Tibial artery (tissue), 4 donors: Measurements from ENCODE around the gene MISP.

Experiments
- DNase-seq, 2 donors: peaks; one replicate each; pipeline ENCODE4 v3.0.0-alpha.2; 2019
- H3K27ac ChIP-seq, 2 donors: fragments of 200-600 bp; sonication (generic) in 1 of 2; 1 replicate in 1 of 2; 2 replicates in 1 of 2; pipeline ENCODE4 v1.5.1; 2018 to 2019; ENCODE audit warnings: mild to moderate bottlenecking in 1 of 2
- H3K27me3 ChIP-seq, 2 donors: fragments of 200-600 bp; sonication (generic) in 1 of 2; one replicate each; pipeline versions ENCODE4 v1.5.1 to v1.6.0; 2016 to 2019
- H3K36me3 ChIP-seq, 3 donors: fragments of 200-600 bp; sonication (generic) in 2 of 3; one replicate each; pipeline ENCODE4 v1.5.1; 2016 to 2019; ENCODE audit warnings: mild to moderate bottlenecking in 2 of 3
- H3K4me1 ChIP-seq, 4 donors: fragments of 200-600 bp; sonication (generic) in 2 of 4; 1 replicate in 3 of 4; 2 replicates in 1 of 4; pipeline ENCODE4 v1.5.1; 2016 to 2019
- H3K4me3 ChIP-seq, 2 donors: fragments of 200-600 bp; sonication (generic) in 1 of 2; 1 replicate in 1 of 2; 2 replicates in 1 of 2; pipeline ENCODE4 v1.5.1; 2018 to 2019; ENCODE audit warnings: mild to moderate bottlenecking in 2 of 2
- H3K9me3 ChIP-seq, 3 donors: fragments of 200-600 bp; sonication (generic) in 1 of 3; one replicate each; pipeline ENCODE4 v1.5.1; 2016 to 2019
- CTCF ChIP-seq, 2 experiments: fragments of 200-600 bp in 1 of 2; fragments of 450-650 bp in 1 of 2; IDR thresholded peaks; one replicate each; pipeline ENCODE4 v1.5.1; 2017 to 2019; ENCODE audit warnings: antibody characterized with exemption in 2 of 2, mild to moderate bottlenecking in 1 of 2, moderate library complexity in 1 of 2
- intact Hi-C: fragments of 100-400 bp; cut with DNase I; formaldehyde crosslinking; loops from one replicate; pipeline ENCODE4 v1.15.0; 2023; ENCODE audit warnings: low total_unique reads

MISP gene

GRCh38 chr19:784541-784940 lies 33.6 kb downstream of the MISP start:
- intact Hi-C loops, result no loop called here
- no peak for TF ChIP-seq CTCF (IDR thresholded peaks at IDR 0.05)
- no peak overlapping the region for H3K27ac ChIP-seq
- no peak overlapping the region for H3K4me3 ChIP-seq
- no peak for DNase-seq
- no peaks in the 10 kb centered on the region for H3K9me3 ChIP-seq
- peaks cover 0 to 20% (median 13%) of the 10 kb centered on the region in 4 donors for H3K4me1 ChIP-seq
- H3K36me3 ChIP-seq, result no peaks in the 10 kb centered on the region
- peaks cover 0 to 2% of the 10 kb centered on the region in 2 donors for H3K27me3 ChIP-seq

GRCh38 chr19:787536-787935 lies 36.6 kb downstream of the MISP start:
- H3K36me3 ChIP-seq, result no peaks in the 10 kb centered on the region
- DNase-seq, result no peak
- no peak overlapping the region for H3K27ac ChIP-seq
- H3K27me3 ChIP-seq, result no peaks in the 10 kb centered on the region
- H3K9me3 ChIP-seq, result no peaks in the 10 kb centered on the region
- no peak overlapping the region for H3K4me3 ChIP-seq
- intact Hi-C loops, result no loop called here
- no peak for TF ChIP-seq CTCF (IDR thresholded peaks at IDR 0.05)
- H3K4me1 ChIP-seq, result peaks cover 0 to 10% (median 4%) of the 10 kb centered on the region in 4 donors

DNA sequence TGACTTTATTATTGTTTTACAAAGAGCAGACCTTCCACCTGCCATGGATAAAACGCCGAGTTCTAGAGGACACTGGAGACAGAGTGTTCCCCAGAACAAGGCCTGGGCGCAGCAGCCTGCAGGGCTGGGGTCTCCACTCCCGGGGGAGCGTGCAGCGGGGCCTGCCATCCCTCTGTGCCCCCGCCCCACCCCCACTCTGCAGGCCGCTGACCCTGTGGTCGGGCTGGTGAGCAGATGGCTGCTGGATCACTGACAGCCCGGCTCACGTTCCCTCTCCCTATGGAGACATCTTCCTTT lies 37.7 kb downstream of the MISP start:
- Histone ChIP-seq H3K4me1 (no peaks in the 10 kb centered on the region), H3K4me3 (no peak overlapping the region), H3K36me3 (no peaks in the 10 kb centered on the region), H3K27ac (no peak overlapping the region), H3K27me3 (no peaks in the 10 kb centered on the region), H3K9me3 (no peaks in the 10 kb centered on the region)
- no peak for DNase-seq
- no peak for TF ChIP-seq CTCF (IDR thresholded peaks at IDR 0.05)
- intact Hi-C loops, result no loop called here

GRCh38 chr19:788983-789700 lies 38.2 kb downstream of the MISP start:
- intact Hi-C loops, result no loop called here
- Histone ChIP-seq H3K27ac (no peak overlapping the region), H3K4me1 (no peaks in the 10 kb centered on the region), H3K27me3 (no peaks in the 10 kb centered on the region), H3K4me3 (no peak overlapping the region), H3K9me3 (no peaks in the 10 kb centered on the region), H3K36me3 (no peaks in the 10 kb centered on the region)
- TF ChIP-seq CTCF (IDR thresholded peaks at IDR 0.05), result no peak
- DNase-seq, result no peak

- H3K9me3 ChIP-seq, result no peaks in the 10 kb centered on the region
- no peaks in the 10 kb centered on the region for H3K27me3 ChIP-seq
- no peaks in the 10 kb centered on the region for H3K4me1 ChIP-seq
- H3K4me3 ChIP-seq, result no peak overlapping the region
- no peak for DNase-seq
- no peak for TF ChIP-seq CTCF (IDR thresholded peaks at IDR 0.05)
- H3K27ac ChIP-seq, result no peak overlapping the region
- no peaks in the 10 kb centered on the region for H3K36me3 ChIP-seq
- intact Hi-C loops, result no loop called here
These were observed 38.8 kb downstream of the MISP start for GRCh38 chr19:789701-790060.
